NCI-H460 (cell line): ENCODE data around the gene CEMIP. TPM values are rescaled to one million over a fixed set of nuclear protein-coding genes. Genes with fewer than 3 reads are reported as not detected.

ENCODE experiments used
- DNase-seq: peaks from one replicate; pipeline ENCODE4 v3.0.0-alpha.2; 2016; ENCODE audit warnings: low read depth; ENCODE audit errors: extremely low read depth
- total RNA-seq: library from RNA; depleted of rRNA; stranded (reverse); fragments of >200 nt; shearing (Covaris generic); gene quantifications from 2 replicates; pipeline ENCODE4 v1.2.3, GENCODE V29; 2014

CEMIP gene
- total RNA-seq, 1 experiment from 2014 or later = 1.0 TPM

DNA sequence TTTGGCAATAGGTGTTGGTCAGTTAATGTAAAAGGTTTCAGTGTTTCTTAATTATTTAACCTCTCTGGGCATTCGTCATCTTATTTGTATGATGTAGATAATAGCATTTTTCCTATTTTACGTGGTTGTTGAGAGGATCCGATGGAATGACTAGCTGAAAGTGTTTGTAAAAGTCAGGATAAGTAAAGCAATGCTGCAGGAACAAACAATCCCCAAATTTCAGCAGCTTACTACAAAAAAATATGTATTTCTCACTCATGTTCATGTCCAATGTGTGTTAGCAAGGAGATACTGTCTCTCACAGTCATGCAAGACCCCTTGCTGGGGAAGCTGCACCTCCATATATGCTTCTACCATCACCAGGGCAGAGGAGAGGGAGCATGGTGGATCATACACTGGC is 38.7 kb downstream of the CEMIP start:
- DNase-seq = no peak

GRCh38 chr15:80819001-80819400 is 39.8 kb downstream of the CEMIP start:
- no peak for DNase-seq

DNA sequence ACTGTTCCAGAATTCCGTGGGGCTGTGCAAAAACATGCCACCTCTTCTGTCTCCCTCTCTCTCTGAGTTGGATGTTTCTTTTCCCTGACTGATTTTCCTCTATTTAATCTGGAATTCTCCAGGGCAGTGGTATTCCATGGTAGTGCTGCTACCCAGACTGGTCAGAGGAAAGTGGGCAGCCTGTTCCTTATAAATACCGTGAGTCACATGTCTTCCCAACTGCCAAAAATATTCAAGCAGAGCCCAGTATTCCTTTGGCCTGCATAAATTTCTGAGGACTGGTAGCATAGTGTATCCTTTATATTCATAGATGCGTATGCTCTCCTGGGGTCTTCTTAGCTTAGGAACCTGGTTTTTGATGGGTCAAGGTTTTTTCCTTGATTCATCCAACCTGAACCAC is 40.9 kb downstream of the CEMIP start:
- DNase-seq = no peak

- DNase-seq = no peak
Observed at GRCh38 chr15:80822256-80822655, 43.1 kb downstream of the CEMIP start.

DNA sequence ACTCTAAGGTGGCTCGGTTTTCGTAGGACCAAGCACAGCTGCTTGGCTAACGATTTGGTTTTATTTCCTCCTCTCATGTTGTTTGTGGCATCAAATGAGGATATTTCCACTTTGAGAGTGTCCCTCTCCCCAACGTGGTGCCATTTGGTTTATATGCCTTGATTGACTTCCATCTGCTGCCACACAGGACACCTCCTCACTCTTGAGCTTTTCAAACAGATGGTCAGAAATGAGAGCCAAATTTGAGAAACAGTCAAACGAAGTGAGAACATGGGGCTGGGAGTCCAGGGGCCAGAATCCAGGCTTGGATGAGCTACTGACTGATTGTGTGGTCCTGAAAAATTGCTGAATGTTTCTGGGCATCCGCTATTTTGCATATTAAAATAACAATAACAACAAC is 43.5 kb downstream of the CEMIP start:
- no peak for DNase-seq

DNA sequence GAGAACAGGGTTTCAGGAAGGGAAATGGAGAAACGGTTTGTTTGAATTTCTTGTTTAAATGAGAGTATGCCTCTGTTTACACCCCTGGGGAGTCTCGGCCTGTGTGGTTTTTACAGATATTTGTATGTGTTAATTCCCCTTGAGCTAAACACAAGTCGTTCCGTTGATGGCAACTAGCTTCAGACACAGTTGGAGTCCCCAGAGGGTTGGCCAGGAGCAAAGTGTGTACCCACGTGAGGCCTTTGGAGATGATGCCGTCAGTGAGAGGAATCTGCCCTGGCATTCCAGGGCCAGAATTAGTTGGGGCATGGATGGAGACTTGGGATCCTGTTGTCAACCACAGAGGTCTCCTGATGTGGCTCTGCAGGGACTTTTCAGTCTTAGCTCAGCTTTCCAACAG is 44.0 kb downstream of the CEMIP start:
- no peak for DNase-seq

- no peak for DNase-seq
Observed at GRCh38 chr15:80823995-80824394, 44.8 kb downstream of the CEMIP start.

DNA sequence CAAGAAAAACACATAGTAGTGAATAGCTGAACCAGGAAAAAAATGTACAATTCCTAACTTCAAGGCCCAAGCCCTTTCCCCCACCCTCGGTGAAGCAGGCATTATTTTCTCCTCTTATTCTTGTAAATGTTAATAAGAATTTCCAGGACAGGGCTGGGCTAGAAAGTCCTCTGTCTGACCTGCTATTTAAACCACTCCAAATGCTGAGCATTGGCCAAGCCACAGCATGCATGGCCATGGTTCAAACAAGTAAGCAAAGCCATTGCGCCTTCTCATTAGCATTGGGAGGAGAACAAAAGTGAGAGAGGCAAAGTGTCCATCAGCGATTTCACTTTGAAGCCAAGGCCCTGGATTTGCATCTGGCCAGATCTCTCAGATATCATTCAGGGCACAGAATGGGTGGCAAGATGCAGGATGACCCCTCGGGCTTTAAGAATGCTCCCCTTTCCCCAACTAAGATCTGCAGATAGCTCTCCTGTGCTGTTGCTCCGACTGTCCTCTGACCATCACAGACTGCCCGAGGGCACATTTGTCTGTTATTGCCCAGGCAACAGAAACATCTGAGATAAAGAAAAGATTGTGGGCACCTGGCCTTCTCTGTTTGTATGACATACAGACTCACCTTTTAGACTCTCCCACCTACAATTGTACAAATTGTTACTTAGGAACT is 46.3 kb downstream of the CEMIP start:
- no peak for DNase-seq

- no peak for DNase-seq
Observed at GRCh38 chr15:80828796-80829195, 49.6 kb downstream of the CEMIP start.

GRCh38 chr15:80830677-80831076 is 51.5 kb downstream of the CEMIP start:
- no peak for DNase-seq

DNA sequence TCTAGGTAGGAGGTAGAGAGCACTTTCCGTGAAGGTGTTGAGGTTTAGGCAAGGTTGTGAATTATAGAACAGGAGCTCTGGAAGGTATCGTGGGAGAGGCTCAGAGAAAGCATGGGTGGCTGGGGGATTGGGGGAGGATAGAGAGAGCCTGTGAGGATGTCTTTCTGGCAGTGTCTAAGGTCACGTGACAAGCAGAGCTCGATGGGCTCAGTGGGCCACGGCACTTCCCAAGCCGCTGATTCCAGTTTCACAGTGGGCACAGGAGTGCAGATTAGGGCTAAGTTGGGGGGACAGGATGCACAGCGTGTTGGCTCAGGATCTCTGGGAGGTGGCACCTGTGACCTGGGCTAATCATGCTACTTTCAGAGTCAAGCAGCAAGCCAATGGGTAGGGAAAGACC is 52.0 kb downstream of the CEMIP start:
- DNase-seq = no peak

DNA sequence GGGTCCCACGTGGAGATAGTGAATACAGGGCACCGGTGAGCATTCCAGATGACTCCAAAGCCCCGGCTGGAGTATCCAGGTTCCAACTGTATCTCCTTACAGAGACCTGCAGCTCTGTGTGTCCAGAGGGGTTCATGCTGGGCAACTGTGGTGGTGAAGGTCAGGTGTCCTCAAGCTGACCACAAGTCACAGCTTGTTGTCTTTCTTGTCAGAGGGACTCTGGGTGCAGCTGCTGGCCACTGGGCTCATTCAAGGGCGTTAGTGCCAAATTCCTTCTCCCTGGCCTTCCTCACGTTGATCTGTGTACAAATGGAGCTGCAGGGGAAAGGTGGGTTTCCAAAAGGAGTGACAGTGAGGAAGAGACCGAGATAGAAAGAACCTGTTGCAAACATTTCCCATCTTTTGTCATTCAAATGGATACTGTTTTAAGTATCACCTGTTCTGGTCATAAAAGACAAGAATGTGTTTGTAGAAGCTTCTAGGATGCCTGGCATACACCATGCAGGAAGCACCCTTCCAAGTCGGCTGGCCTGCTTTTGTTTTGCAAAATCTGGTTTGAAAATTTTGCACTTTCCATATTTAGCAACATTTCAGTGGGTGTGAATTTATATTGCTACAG is 52.5 kb downstream of the CEMIP start:
- no peak for DNase-seq

DNA sequence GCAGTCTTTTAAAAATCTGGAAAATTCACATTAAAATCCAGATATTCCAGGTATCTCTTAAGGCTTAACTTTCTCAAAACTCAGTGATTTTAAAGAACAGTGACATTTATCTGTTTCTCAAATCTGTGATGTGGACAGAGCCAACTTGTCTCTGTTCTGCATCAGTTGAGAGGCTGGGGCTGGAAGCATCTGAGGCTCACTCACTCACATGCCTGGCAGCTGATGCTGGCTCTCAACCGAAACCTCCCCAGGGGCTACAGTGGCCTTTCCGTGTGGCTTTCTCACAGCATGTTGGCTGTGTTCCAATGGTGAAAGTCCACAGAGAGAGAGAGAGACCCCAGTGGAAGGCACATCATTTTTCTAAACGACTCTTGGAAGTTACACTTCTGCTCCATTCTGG is 53.5 kb downstream of the CEMIP start:
- no peak for DNase-seq

GRCh38 chr15:80834402-80834801 is 55.2 kb downstream of the CEMIP start:
- no peak for DNase-seq

- no peak for DNase-seq
Observed at GRCh38 chr15:80834906-80835305, 55.7 kb downstream of the CEMIP start.

GRCh38 chr15:80835336-80835735 is 56.2 kb downstream of the CEMIP start:
- no peak for DNase-seq

DNA sequence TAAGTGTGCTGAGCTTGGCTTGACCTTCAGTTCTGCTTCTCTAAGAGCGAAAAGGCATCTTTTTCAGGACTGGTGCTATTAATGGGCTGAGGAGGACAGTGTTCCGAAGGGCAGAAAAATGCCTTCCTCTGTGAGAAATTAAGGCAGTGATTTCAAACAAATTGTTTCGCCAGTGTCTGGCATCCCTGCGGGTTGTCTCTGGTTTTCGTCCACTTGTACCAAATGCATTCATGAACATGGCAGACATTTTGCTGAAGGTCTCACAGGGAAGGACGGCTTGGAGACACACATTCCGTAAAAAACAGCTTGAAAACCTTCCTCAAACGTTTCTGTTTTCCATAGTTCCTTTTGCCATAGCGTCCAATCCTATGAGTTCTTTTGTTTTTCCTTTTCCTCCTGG is 57.1 kb downstream of the CEMIP start:
- no peak for DNase-seq

DNA sequence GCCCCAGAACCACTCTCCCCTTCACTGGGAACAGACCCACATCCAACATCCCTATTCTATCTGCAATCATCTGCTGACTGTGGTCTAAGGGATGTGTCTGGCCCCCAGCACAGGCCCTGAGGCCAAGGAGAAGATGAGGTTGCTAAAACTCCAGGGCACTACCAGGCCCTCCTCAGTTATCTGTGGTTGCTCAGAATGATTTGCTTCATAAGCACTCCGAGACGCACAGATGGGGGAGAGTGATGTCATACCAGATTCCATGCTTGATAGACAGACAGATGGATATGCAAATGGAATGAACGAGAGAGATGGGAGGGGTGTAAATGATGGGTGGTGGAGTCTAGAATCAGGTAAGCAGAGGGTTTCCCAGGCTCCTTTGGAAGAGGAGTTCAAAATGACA is 57.8 kb downstream of the CEMIP start:
- DNase-seq = no peak

DNA sequence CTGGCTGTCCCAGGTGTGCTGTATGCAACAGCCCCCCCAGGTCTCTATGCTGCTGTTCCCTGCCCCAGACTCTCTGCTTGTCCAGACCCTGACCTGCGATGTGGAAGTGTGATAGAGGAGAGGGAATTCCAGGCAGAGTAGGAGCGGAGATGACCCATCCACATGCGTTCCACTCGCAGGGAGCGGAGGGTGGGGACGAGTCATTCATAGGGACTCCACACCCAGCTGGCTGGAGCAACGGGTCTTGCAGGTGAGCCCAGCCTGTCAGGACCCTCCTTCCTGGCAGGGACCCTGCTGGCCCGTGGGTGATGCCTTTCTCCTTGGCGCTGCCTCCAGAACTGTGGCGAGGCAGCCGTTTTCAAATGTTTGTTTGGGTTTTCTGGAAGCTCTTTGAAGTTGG is 58.8 kb downstream of the CEMIP start:
- DNase-seq = no peak

DNA sequence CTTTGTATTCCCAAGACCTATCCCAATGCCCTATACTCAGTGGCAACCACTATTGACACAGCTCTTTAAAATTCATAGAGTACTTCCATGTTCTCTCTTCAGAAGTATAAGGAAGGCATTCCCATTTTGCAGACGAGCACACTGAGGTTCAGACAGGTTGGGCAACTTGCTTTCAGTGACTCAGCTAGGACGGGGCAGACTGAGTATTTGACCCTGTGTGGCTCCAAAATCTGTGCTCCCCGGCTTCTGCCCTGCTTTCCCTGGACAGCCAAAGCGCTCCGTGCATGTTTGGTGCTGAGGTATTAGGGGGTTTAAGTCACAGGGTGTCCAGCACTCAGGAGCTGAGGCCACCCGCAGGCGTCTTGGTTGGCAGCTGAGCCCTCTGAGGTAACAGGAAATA is 59.5 kb downstream of the CEMIP start:
- DNase-seq = no peak

GRCh38 chr15:80839764-80840130 is 60.6 kb downstream of the CEMIP start:
- DNase-seq = no peak

GRCh38 chr15:80840182-80841130 is 61.3 kb downstream of the CEMIP start:
- DNase-seq = no peak
